Smooth muscle cell (in vitro differentiated cells): ENCODE measurements around the gene MRPL10. TPM values are rescaled to one million over a fixed set of nuclear protein-coding genes. Genes with fewer than 3 reads are reported as not detected.

Source experiments
- DNase-seq: peaks from one replicate; lab custom pipeline; 2025; ENCODE audit not compliant: unreplicated experiment; lab: John Stamatoyannopoulos, UW
- H2AFZ ChIP-seq: fragments of 200-600 bp; sonication (generic); 2 replicates; pipeline ENCODE4 v1.6.0; 2016; ENCODE audit warnings: antibody characterized with exemption, low read depth, mild to moderate bottlenecking
- H3F3A ChIP-seq: fragments of 200-600 bp; sonication (generic); 2 replicates; pipeline ENCODE4 v1.6.0; 2017; ENCODE audit warnings: antibody characterized with exemption, low read depth
- H3K27ac ChIP-seq: fragments of 200-600 bp; sonication (generic); 2 replicates; pipeline ENCODE4 v1.5.1; 2016; ENCODE audit warnings: low read depth, mild to moderate bottlenecking
- H3K27me3 ChIP-seq: fragments of 200-600 bp; sonication (generic); 2 replicates; pipeline ENCODE4 v1.6.1; 2016; ENCODE audit warnings: low read depth, mild to moderate bottlenecking
- H3K36me3 ChIP-seq: fragments of 200-600 bp; sonication (generic); 2 replicates; pipeline ENCODE4 v1.5.1; 2016; ENCODE audit warnings: low read depth
- H3K4me1 ChIP-seq: fragments of 200-600 bp; sonication (generic); 2 replicates; pipeline ENCODE4 v1.5.1; 2016; ENCODE audit warnings: low read depth
- H3K4me2 ChIP-seq: fragments of 200-600 bp; sonication (generic); 2 replicates; pipeline ENCODE4 v1.6.0; 2016; ENCODE audit warnings: mild to moderate bottlenecking
- H3K4me3 ChIP-seq: fragments of 200-600 bp; sonication (generic); 2 replicates; pipeline ENCODE4 v1.5.1; 2016; ENCODE audit warnings: mild to moderate bottlenecking
- H3K79me2 ChIP-seq: fragments of 200-600 bp; sonication (generic); 2 replicates; pipeline ENCODE4 v1.6.0; 2016; ENCODE audit warnings: low read depth, mild to moderate bottlenecking
- H3K9ac ChIP-seq: fragments of 200-600 bp; sonication (generic); 2 replicates; pipeline ENCODE4 v1.6.0; 2016; ENCODE audit warnings: low read depth
- H3K9me3 ChIP-seq: fragments of 200-600 bp; sonication (generic); replicated peaks from 2 replicates; pipeline ENCODE4 v1.5.1; 2016; ENCODE audit warnings: low read depth
- H4K20me1 ChIP-seq: fragments of 200-600 bp; sonication (generic); 2 replicates; pipeline ENCODE4 v1.6.0; 2016; ENCODE audit warnings: low read depth
- WGBS: methylation state at CpG from one replicate; pipeline ENCODE4 v1.1.7; 2016; ENCODE audit warnings: low lambda C conversion rate; 5-methylcytosine and 5-hydroxymethylcytosine counted together
- polyA plus RNA-seq: library from polyadenylated mRNA; unstranded; fragments of >200 nt; fragmentation: Nextera tagmentation; extraction: Ambion mirVana; gene quantifications from 2 replicates; pipeline ENCODE4 v1.2.1, GENCODE V29; 2016
- total RNA-seq: library from RNA; depleted of rRNA; stranded (reverse); fragments of >200 nt; gene quantifications from 2 replicates; pipeline ENCODE4 v1.2.3, GENCODE V29; 2014
- TF ChIP-seq, protein P1 (sequence below): fragments of 200-600 bp; sonication (generic); IDR thresholded peaks from 2 replicates; pipeline ENCODE4 v1.5.1; 2017; ENCODE audit warnings: borderline replicate concordance, mild to moderate bottlenecking, antibody characterized with exemption; ENCODE audit not compliant: insufficient read depth, poor library complexity, severe bottlenecking

MRPL10 gene
- total and polyA plus RNA-seq, 2 experiments from 2014 or later, result 24.0 to 36.6 TPM

DNA sequence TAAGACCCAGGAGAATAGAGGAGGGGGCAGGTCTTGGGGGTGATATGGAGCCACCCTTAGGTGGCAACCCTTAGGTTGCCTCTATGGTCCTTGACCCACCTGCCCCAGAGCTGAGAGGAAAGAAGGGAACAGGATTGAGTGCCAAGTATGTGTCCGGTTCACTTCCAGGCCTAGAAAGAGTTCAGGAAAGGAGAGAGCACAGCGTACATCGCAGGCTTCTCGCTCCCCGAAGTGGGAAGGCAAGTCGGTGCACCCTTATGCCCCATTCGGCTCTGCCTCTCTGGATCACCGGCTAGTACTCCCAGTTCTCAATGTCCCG is 19.0 kb upstream of the MRPL10 start:
- TF ChIP-seq, protein P1, sequence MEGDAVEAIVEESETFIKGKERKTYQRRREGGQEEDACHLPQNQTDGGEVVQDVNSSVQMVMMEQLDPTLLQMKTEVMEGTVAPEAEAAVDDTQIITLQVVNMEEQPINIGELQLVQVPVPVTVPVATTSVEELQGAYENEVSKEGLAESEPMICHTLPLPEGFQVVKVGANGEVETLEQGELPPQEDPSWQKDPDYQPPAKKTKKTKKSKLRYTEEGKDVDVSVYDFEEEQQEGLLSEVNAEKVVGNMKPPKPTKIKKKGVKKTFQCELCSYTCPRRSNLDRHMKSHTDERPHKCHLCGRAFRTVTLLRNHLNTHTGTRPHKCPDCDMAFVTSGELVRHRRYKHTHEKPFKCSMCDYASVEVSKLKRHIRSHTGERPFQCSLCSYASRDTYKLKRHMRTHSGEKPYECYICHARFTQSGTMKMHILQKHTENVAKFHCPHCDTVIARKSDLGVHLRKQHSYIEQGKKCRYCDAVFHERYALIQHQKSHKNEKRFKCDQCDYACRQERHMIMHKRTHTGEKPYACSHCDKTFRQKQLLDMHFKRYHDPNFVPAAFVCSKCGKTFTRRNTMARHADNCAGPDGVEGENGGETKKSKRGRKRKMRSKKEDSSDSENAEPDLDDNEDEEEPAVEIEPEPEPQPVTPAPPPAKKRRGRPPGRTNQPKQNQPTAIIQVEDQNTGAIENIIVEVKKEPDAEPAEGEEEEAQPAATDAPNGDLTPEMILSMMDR, result no peak
- Histone ChIP-seq H3K27ac (peak overlapping the region; percentile 67), H3K9me3 (no peaks in the 10 kb centered on the region), H3K27me3 (no peaks in the 10 kb centered on the region), H3F3A (peaks cover 5% of the 10 kb centered on the region), H3K4me2 (peak overlapping the region; percentile 93), H3K36me3 (no peaks in the 10 kb centered on the region), H2AFZ (peak overlapping the region; percentile 63), H3K9ac (peak overlapping the region; percentile 89), H4K20me1 (peaks cover 44% of the 10 kb centered on the region), H3K4me3 (peak overlapping the region; percentile 80), H3K79me2 (peaks cover 47% of the 10 kb centered on the region), H3K4me1 (peaks cover 44% of the 10 kb centered on the region)
- 18% methylated on average over 9 of the region's 9 CpGs for WGBS
- DNase-seq, result no peak

DNA sequence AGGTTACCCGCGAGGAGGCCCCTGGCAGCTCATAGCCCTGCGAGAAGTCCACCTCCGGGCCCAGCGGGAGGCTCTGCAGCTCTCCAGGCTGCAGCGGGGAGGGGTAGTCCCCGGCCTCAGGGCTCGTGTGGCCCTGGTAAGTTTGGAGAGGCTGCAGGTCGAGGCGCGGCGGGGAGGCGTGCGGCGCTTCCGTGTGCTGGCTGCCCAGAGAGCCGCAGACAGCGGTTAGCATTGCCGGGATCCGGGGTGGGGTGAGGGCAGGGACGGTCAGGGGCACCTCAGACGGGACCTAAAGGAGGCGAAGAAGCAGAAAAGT is 16.8 kb upstream of the MRPL10 start:
- no peak overlapping the region for H3K9ac ChIP-seq
- DNase-seq, result no peak
- peaks cover 44% of the 10 kb centered on the region for H3K4me1 ChIP-seq
- peak overlapping the region; percentile 34 for H3K4me3 ChIP-seq
- peaks cover 8% of the 10 kb centered on the region for H3F3A ChIP-seq
- H3K4me2 ChIP-seq, result peak overlapping the region; percentile 93
- 42% methylated on average over 21 of the region's 23 CpGs for WGBS
- no peak overlapping the region for H3K27ac ChIP-seq
- no peaks in the 10 kb centered on the region for H3K36me3 ChIP-seq
- H2AFZ ChIP-seq, result no peak overlapping the region
- H3K9me3 ChIP-seq, result no peaks in the 10 kb centered on the region
- TF ChIP-seq, protein P1, result no peak
- H3K79me2 ChIP-seq, result peaks cover 47% of the 10 kb centered on the region
- no peaks in the 10 kb centered on the region for H3K27me3 ChIP-seq
- H4K20me1 ChIP-seq, result peaks cover 44% of the 10 kb centered on the region

DNA sequence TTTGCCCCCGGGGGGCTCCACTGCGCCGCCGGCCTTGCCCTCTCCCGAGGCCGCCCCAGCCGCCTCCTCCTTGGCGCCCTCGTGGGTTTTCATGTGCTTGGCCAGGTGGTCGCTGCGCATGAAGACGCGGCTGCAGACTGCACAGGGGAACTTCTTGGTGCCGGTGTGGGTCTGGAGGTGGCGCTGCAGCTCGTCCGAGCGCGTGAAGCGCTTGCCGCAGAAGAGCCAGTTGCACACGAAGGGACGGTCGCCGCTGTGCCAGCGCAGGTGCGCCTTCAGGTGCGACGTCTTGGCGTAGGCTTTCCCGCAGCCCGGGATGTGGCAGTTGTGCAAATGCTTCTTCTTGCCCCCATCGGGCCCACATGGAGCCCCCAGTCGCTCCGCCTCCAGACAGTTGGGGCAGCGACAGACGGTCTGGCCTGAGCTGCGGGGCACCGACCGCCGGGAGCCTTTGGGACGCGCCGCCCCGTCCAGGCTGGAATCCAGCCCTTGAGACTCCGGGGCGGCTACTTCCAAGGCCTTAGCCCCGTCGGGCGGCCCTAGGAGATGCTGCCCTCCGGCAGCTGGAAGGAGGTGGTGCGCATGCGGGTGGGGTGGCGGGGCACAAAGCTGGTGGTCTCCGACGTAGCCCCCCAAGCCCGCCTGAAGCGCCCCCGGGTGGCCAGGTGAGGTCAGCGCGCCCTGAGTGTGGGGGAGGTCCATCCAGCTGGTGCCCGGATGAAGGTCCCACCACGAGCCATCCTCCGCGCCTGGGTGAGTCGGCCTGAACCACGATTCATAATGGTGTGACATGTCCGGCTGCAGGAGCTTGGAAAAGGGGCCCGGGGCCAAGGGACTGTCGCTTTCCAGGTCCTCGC is 16.2 kb upstream of the MRPL10 start:
- Histone ChIP-seq H3K79me2 (peaks cover 47% of the 10 kb centered on the region), H3K36me3 (no peaks in the 10 kb centered on the region), H4K20me1 (peaks cover 44% of the 10 kb centered on the region), H3K27me3 (no peaks in the 10 kb centered on the region), H3K4me1 (peaks cover 44% of the 10 kb centered on the region), H2AFZ (no peak overlapping the region), H3K4me3 (peak overlapping the region; percentile 34), H3K27ac (no peak overlapping the region), H3F3A (peaks cover 8% of the 10 kb centered on the region), H3K9me3 (no peaks in the 10 kb centered on the region), H3K9ac (no peak overlapping the region), H3K4me2 (peak overlapping the region; percentile 93)
- DNase-seq, result no peak
- TF ChIP-seq, protein P1, result peak; percentile 38
- 22% methylated on average over 68 of the region's 71 CpGs for WGBS
